GM12874 (cell line): ENCODE measurements around the gene KIF16B.

Source experiments
- CTCF ChIP-seq: IDR thresholded peaks from 2 replicates; pipeline ENCODE4 v1.5.1; 2011; ENCODE audit warnings: low read depth, mild to moderate bottlenecking, control low read depth, low read length, moderate library complexity; ENCODE audit not compliant: insufficient read depth

The KIF16B gene

GRCh38 chr20:16228722-16229121, 344.5 kb downstream of the KIF16B start:
- no peak for TF ChIP-seq CTCF

DNA sequence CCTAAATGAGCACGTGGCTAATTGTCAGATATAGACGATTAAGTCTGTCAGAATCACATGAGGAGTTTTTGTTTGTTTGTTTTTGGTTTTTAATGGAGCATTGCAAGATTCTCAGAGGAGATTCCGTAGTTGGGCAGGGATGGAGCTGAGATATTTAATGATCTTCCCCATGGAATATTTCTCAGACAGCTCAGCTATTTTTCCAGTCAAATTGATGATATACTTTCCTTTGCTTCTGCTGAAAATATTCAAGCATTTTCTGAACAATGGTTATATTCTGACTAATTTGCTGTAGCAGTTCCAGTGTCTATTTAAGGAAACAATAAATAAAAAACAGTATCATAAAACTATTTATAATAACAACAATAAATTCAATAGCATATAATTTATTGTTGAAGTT, 348.4 kb downstream of the KIF16B start:
- TF ChIP-seq CTCF: no peak

DNA sequence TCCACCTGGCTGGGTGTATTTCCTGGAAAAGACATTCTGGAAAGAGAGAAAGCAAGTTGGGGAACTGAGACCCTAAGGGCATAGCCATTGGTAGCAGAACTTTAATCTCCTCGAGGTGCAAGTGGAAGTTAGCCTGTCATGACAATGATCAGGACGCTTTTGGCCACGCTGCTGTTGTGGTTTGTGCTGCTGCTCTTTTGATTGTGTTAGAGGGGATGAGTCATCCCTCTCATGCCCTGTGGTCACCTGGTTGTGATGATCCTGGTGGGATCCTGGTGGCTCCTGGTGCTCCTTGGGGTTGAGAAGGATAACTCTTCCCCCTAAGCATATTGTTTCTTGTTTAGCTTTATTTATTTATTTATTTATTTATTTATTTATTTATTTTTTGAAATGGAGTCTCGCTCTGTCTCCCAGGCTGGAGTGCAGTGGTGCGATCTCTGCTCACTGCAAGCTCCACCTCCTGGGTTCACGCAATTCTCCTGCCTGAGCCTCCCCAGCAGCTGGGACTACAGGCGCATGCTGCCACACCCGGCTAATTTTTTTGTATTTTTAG, 350.3 kb downstream of the KIF16B start:
- TF ChIP-seq CTCF: no peak
